Ecto neural progenitor cell (in vitro differentiated cells): ENCODE measurements around the gene CIDEA.
A peak's percentile ranks its signal among the peaks of the same experiment; 100 is the strongest.

Experiments
- DNase-seq: peaks from one replicate; pipeline ENCODE4 v3.0.0-alpha.2; 2018; ENCODE audit warnings: low spot score

CIDEA gene

GRCh38 chr18:12274793-12275192, 20.6 kb downstream of the CIDEA start:
- DNase-seq = no peak

GRCh38 chr18:12276736-12277554, 22.8 kb downstream of the CIDEA start:
- no peak for DNase-seq

GRCh38 chr18:12278215-12278671, 24.1 kb downstream of the CIDEA start:
- DNase-seq = no peak

DNA sequence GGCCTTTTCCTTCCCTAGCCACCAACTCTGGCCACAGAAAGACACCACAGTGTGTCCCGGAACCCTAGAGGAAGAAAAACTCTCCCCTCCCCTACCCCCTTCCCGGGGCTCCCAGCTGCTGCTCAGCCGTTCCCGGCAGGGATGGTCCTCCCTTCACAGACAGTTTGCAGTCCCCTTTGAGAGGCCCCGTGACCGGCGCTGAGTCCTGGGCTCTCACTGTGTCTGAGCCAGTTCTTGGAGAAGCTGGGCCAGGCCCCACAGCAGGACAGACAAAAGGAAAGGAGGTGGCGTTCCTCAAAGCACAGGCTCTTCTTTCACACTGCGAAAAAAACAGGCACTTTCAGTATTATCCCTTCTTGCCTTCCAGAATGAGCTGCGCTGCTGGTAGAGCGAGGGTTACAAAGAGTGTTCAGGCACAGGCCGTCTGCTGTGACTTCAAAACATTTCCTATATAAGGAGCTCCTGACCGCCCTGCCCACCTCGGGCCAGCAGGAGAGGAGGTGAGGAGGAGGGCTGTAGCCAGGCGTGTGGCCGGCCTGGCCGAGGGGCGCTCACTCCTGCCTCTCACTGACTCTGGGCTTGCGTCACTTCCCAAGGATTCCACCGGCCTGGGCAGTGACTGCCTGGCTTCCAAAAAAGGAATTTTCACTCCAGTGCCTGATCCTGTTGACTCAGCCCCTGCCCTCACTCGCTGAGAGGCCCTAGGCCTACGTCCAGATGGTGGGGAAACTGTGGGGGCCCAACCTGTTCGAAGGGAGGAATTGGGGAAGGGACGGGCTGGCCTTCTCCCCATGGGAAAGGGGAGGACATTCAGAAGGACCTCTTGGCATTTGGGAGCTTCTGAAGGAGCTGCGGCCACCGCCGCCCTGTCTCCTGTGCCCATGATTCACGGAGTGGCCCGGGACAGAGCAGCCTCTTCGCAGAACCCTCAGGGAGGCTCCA, 24.9 kb downstream of the CIDEA start:
- DNase-seq = peak; percentile 87

DNA sequence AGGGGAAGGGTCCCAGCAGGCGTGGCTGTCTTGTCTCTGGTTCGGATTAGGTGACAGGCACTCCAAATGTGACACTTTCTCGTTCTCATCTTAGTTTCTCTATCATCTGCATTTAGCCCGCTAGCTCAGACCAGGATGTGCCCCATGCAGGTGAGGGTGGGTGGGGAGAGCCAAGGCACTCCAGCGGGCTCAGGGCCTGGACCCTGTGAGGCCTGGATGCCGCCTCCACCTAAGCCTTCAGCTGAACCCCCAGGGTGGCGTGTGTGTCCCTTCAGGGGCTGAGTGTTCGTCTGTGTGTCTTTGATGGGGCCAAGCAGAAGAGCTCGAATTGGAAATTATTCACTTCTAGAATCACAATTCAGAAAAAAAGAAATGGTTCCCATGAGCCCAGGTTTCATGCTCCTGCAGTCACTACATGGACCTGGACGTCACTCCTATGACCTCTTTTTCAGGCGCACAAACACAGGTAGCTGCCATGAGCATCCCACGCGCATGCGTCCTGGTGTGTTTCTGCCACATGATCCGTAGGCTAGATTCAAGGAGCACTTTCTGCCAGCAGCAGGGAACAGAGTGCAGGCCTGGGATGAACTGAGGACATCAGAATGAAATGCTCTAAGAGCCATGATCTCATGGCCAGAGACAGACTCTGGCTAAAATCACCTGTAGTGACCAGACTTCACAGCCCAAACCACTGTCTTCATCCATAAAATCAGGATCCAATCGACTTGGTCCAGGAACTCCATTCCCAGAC, 25.8 kb downstream of the CIDEA start:
- DNase-seq = no peak

GRCh38 chr18:12281861-12282260, 27.7 kb downstream of the CIDEA start:
- DNase-seq = no peak

DNA sequence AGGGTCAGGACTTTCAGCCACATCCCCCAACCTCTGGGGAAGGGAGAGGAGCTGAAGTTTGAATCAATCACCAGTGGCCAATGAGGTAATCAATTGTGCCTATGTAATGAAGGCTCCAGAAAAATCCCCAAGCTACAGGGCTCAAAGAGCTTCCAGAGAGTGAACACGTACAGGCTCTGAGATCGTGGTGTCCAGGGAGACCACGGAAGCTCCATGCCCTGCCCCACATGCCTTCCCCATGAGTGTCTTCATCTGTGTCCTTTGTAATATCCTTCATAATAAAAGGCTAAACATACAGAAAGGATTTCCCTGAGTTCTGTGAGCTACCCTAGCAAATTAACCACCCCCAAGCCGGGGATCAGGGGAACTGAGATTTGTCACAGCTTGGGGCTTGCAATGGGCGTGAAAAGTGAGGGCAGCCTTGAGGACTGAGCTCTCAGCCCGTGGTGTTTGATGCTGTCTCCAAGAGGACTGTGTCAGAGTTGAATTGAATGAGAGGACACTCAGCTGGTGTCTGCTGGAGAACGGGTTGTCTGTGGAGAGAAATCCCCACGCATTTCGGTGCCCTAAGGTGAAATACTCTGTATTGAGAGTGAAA, 28.4 kb downstream of the CIDEA start:
- no peak for DNase-seq

- no peak for DNase-seq
Measured at GRCh38 chr18:12283256-12283655, 29.1 kb downstream of the CIDEA start.

GRCh38 chr18:12283666-12284065, 29.5 kb downstream of the CIDEA start:
- no peak for DNase-seq

DNA sequence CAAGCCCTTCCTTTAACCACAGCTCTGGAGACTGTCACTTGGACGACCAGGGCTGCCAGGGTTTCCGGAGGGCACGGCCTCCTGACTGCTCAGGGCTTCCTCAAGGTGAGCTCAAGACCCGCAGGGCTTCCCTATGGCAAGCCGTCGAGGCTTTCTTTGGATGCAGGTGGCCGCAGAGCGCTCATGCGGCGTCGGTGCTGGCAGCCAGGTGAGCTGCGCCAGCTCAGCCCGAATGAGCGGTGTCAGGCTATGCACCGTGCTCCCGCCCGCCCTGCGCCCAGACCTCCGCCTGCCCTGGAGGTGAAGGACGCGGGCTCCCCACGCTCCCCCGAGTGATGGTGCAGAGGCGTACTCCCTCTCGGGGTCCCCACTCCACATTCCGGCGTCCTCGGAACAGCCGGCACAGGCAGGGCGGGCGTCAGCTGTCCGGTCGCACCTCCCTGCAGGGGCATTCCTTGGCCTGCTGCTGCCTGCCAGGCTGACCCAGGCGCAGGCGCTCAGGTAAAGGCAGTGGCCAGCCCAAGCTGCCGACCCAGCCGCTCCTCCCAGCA, 33.0 kb downstream of the CIDEA start:
- DNase-seq = no peak

- DNase-seq = peak; percentile 72
Measured at GRCh38 chr18:12287684-12288402, 33.7 kb downstream of the CIDEA start.

- no peak for DNase-seq
Measured at GRCh38 chr18:12288403-12288755, 34.2 kb downstream of the CIDEA start.

GRCh38 chr18:12290086-12290485, 35.9 kb downstream of the CIDEA start:
- DNase-seq = no peak

- DNase-seq = no peak
Measured at GRCh38 chr18:12291161-12291560, 37.0 kb downstream of the CIDEA start.

DNA sequence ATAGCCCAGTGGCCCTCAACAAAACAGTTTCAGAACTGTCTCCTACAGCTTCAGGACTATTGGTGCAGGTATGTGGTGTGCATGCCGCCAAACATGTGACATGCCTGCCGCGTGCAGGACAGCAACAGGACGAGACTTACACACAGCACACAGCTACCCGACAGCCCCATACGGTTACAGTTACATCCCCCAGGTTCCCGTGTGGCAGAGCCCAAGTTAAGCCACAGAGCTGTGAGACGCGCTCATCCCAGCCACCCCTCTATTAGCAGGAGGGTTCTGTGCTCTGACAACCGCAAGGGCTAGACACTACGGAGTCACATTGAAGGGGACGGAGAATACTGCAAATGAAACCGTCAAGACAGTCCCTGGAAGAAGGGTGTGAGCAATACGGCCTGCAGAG, 37.5 kb downstream of the CIDEA start:
- no peak for DNase-seq

- no peak for DNase-seq
Measured at GRCh38 chr18:12293831-12294230, 39.7 kb downstream of the CIDEA start.

DNA sequence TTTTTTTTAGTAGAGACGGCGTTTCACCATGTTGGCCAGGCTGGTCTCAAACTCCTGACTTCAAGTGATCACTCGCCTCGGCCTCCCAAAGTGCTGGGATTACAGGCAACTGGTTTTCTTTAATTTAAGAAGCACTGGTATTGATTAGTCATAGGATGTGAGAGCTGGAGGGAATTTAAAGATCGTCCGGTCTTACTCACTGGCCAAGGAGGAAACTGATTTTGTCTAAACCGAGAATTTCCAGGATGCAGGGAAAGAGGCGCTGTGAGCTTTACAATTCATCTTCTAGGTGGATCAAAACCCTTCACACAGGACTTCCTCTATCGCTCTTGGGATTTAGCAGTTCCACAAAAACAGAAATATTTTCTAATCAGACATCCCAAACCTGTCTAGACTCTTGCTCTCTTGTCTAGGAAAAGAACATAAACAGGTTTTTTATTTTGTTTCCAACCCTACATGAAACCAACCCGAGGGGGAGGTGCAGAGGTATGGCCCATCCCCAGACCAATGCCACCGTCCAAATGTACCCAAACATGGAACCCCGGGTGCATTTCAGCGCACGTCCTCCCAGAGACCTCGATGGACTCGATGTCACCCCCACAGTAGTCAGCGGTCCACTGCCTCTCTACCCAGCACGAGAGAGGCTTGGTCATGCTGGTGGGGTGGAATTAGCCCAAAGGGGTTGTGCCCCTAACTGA, 41.4 kb downstream of the CIDEA start:
- DNase-seq = no peak

DNA sequence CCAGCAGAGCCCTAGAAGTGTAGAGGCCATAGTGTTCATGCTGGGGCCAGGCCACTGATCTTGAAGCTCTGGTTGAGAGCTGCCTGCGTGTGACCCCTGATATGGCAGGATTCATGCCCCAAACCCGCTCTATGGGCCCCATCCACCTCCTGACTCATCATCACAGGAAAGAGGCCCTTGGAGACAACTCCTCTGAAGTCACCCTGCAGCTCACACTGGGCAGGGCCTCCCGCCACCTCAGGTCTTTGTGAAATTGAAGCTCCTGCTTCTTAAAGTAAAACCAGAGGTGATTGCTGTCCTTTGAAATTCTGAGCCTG, 41.9 kb downstream of the CIDEA start:
- DNase-seq = no peak

GRCh38 chr18:12296457-12296856, 42.3 kb downstream of the CIDEA start:
- DNase-seq = no peak

GRCh38 chr18:12299862-12300261, 45.7 kb downstream of the CIDEA start:
- DNase-seq = no peak
